Testis (tissue), 3 donors: Measurements from ENCODE around the gene ABHD10. TPM values are rescaled to one million over a fixed set of nuclear protein-coding genes. Genes with fewer than 3 reads are reported as not detected.

ENCODE experiments used
- DNase-seq: peaks from one replicate; pipeline ENCODE4 v3.0.0-alpha.2; 2019
- H3K27ac ChIP-seq, 2 donors: fragments of 200-600 bp; sonication (generic); one replicate each; pipeline ENCODE4 v1.5.1; 2019
- H3K27me3 ChIP-seq: fragments of 200-600 bp; sonication (generic); one replicate; pipeline ENCODE4 v1.5.1; 2019
- H3K36me3 ChIP-seq: fragments of 200-600 bp; sonication (generic); one replicate; pipeline ENCODE4 v1.5.1; 2017; ENCODE audit warnings: low read depth; ENCODE audit errors: missing control alignments
- H3K4me1 ChIP-seq: fragments of 200-600 bp; sonication (generic); one replicate; pipeline ENCODE4 v1.5.1; 2019
- H3K4me3 ChIP-seq, 2 donors: fragments of 200-600 bp; sonication (generic); one replicate each; pipeline ENCODE4 v1.5.1; 2017 to 2019
- H3K9me3 ChIP-seq: fragments of 200-600 bp; sonication (generic); one replicate; pipeline ENCODE4 v1.5.1; 2017
- CTCF ChIP-seq, 3 experiments: fragments of 450-650 bp in 2 of 3; fragments of 200-600 bp in 1 of 3; sonication (generic) in 1 of 3; IDR thresholded peaks; one replicate each; pipeline ENCODE4 v1.5.1; 2016 to 2019; ENCODE audit warnings: antibody characterized with exemption in 3 of 3, mild to moderate bottlenecking in 2 of 3, moderate library complexity in 1 of 3
- POLR2A ChIP-seq: fragments of 450-650 bp; IDR thresholded peaks from one replicate; pipeline ENCODE4 v1.6.1; 2017; ENCODE audit warnings: antibody characterized with exemption, mild to moderate bottlenecking, moderate library complexity
- WGBS, 2 donors: methylation state at CpG; one replicate each; pipeline ENCODE4 v1.1.5; 2018; 5-methylcytosine and 5-hydroxymethylcytosine counted together
- intact Hi-C: fragments of 100-400 bp; cut with DNase I; formaldehyde crosslinking; loops from one replicate; pipeline ENCODE4 v1.15.1; 2023; ENCODE audit warnings: low total_unique reads
- polyA plus RNA-seq: library from polyadenylated mRNA; stranded (reverse); fragments of 350-450 nt; fragmentation: Illumina TruSeq; extraction: RNeasy Lipid Tissue Mini Kit (QIAGEN cat#74804); gene quantifications from one replicate; pipeline ENCODE4 v1.2.3, GENCODE V29; 2014; ENCODE audit warnings: low read depth, low replicate concordance; ENCODE audit not compliant: insufficient read depth
- total RNA-seq, 2 donors: library from RNA; depleted of rRNA; stranded (reverse); fragments of >200 nt; gene quantifications; one replicate each; pipeline ENCODE4 v1.2.3, GENCODE V29; 2016

The ABHD10 gene
- total and polyA plus RNA-seq, 3 donors from 2014 or later = 38.0 to 43.0 (median 38.4) TPM

GRCh38 chr3:111967068-111967467 is 11.8 kb upstream of the ABHD10 start:
- intact Hi-C loops = loop anchor here (5.0 kb wide), 1 partner anchor 245 kb away; no protein-coding TSS in a partner anchor
- peak overlapping the region in 1 of 2 donors; percentile 25 for H3K27ac ChIP-seq

GRCh38 chr3:111967651-111968274 is 11.1 kb upstream of the ABHD10 start:
- no peaks in the 10 kb centered on the region for H3K9me3 ChIP-seq
- peak overlapping the region in 1 of 2 donors; percentile 25 for H3K27ac ChIP-seq
- TF ChIP-seq CTCF (IDR thresholded peaks at IDR 0.05) (peak; percentile 78 to 88 (median 84)), POLR2A (no peak)
- peak; percentile 94 for DNase-seq
- no peaks in the 10 kb centered on the region for H3K36me3 ChIP-seq
- 14 to 24% methylated on average over 8 of the region's 8 CpGs for WGBS, 2 donors
- peaks cover 21% of the 10 kb centered on the region for H3K4me1 ChIP-seq
- H3K27me3 ChIP-seq = no peaks in the 10 kb centered on the region
- intact Hi-C loops = loop anchor here (5.0 kb wide), 1 partner anchor 245 kb away; no protein-coding TSS in a partner anchor
- H3K4me3 ChIP-seq = no peak overlapping the region

More at GRCh38 chr3:111967068-111967467, 11.8 kb upstream of the ABHD10 start:
- DNase-seq = no peak
- H3K4me3 ChIP-seq = no peak overlapping the region
- WGBS, 2 donors = 18 to 26% methylated on average over 3 of the region's 3 CpGs
- H3K4me1 ChIP-seq = peaks cover 21% of the 10 kb centered on the region
- no peaks in the 10 kb centered on the region for H3K27me3 ChIP-seq
- no peaks in the 10 kb centered on the region for H3K9me3 ChIP-seq
- no peaks in the 10 kb centered on the region for H3K36me3 ChIP-seq
- TF ChIP-seq POLR2A (no peak), CTCF (IDR thresholded peaks at IDR 0.05) (no peak)

GRCh38 chr3:111968319-111969054 is 10.3 kb upstream of the ABHD10 start:
- Histone ChIP-seq H3K9me3 (no peaks in the 10 kb centered on the region), H3K36me3 (no peaks in the 10 kb centered on the region), H3K4me3 (no peak overlapping the region), H3K4me1 (peaks cover 21% of the 10 kb centered on the region), H3K27ac (no peak overlapping the region), H3K27me3 (no peaks in the 10 kb centered on the region)
- WGBS, 2 donors = 49 to 68% methylated on average over 5 of the region's 5 CpGs
- intact Hi-C loops = loop anchor here (5.0 kb wide), 1 partner anchor 246 kb away; no protein-coding TSS in a partner anchor
- TF ChIP-seq CTCF (IDR thresholded peaks at IDR 0.05) = no peak
- no peak for TF ChIP-seq POLR2A
- no peak for DNase-seq

- WGBS, 2 donors = 80 to 82% methylated on average over 3 of the region's 3 CpGs
- Histone ChIP-seq H3K27me3 (no peaks in the 10 kb centered on the region), H3K36me3 (no peaks in the 10 kb centered on the region), H3K27ac (peak overlapping the region; percentile 21 to 68), H3K4me3 (no peak overlapping the region), H3K9me3 (no peaks in the 10 kb centered on the region), H3K4me1 (peaks cover 21% of the 10 kb centered on the region)
- no peak for TF ChIP-seq POLR2A
- intact Hi-C loops = no loop called here
- no peak for DNase-seq
Measured at GRCh38 chr3:111970376-111970775, 8.4 kb upstream of the ABHD10 start.

- Histone ChIP-seq H3K9me3 (no peaks in the 10 kb centered on the region), H3K27me3 (no peaks in the 10 kb centered on the region), H3K4me3 (no peak overlapping the region), H3K4me1 (peaks cover 21% of the 10 kb centered on the region), H3K36me3 (no peaks in the 10 kb centered on the region), H3K27ac (peak overlapping the region; percentile 21 to 68)
- DNase-seq = peak; percentile 66
- TF ChIP-seq POLR2A = no peak
- TF ChIP-seq CTCF (IDR thresholded peaks at IDR 0.05) = no peak
- 35 to 54% methylated on average over 11 of the region's 11 CpGs for WGBS, 2 donors
- intact Hi-C loops = no loop called here
Measured at GRCh38 chr3:111971533-111972130, 7.2 kb upstream of the ABHD10 start.
